Measurements from ENCODE around the gene MRPL49.

DNA sequence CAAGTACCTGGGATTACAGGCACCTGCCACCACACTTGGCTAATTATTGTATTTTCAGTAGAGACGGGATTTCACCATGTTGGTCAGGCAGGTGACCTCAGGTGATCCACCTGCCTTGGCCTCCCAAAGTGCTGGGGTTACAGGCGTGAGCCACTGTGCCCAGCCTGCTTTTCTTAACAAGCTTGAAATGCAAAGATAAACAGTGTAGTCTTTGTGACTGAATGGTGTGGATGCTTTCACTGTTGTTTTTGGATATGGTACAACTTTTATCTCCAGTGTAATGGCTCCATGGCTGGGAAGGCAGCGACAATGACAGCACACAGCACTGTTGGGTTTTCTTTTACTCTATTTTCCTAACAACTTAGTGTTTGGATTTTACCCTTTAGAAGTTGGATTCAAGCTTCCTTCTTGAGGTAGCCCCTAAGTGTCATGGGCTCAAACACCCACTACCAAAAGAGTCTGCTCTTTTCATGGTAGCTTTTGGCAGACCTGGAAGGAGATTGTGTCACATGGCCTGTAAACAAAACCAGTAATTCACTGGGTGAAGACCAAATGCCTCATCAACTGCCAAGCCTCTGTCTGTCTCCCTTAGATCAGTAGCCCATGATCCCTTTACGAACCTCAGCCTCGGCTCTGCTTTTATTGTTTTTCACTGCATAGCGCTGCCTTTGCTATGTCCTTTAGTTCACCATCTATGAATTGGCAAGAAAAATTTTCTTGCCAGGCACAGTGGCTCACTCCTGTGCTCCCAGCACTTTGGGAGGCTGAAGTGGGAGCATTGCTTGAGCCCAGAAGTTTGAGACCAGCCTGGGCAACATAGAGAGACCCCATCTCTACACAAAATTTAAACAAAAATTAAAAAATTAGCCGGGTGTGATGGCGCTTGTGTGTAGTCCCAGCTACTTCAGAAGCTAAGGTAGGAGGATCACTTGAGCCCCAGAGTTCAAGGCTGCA lies 19.7 kb upstream of the MRPL49 start:
- TF ChIP-seq, protein P1, sequence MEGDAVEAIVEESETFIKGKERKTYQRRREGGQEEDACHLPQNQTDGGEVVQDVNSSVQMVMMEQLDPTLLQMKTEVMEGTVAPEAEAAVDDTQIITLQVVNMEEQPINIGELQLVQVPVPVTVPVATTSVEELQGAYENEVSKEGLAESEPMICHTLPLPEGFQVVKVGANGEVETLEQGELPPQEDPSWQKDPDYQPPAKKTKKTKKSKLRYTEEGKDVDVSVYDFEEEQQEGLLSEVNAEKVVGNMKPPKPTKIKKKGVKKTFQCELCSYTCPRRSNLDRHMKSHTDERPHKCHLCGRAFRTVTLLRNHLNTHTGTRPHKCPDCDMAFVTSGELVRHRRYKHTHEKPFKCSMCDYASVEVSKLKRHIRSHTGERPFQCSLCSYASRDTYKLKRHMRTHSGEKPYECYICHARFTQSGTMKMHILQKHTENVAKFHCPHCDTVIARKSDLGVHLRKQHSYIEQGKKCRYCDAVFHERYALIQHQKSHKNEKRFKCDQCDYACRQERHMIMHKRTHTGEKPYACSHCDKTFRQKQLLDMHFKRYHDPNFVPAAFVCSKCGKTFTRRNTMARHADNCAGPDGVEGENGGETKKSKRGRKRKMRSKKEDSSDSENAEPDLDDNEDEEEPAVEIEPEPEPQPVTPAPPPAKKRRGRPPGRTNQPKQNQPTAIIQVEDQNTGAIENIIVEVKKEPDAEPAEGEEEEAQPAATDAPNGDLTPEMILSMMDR (IDR thresholded peaks at IDR 0.05), result no peak
- TF ChIP-seq EZH2 (IDR thresholded peaks at IDR 0.05; ENCODE audit: borderline replicate concordance, insufficient read depth, low read depth, low read length, poor library complexity, severe bottlenecking), result no peak

Data from B cell (primary cell).